Measurements from ENCODE around the gene ZNF75A.

- TF ChIP-seq CTCF (IDR thresholded peaks at IDR 0.05; ENCODE audit: low read depth, low read length, missing input control): no peak
- TF ChIP-seq GABPA (IDR thresholded peaks at IDR 0.05 in 1 of 2, conservative IDR thresholded peaks at IDR 0.05 in 1 of 2): no peak
- no peak for TF ChIP-seq ATF3 (IDR thresholded peaks at IDR 0.05)
- TF ChIP-seq TAF1 (conservative IDR thresholded peaks at IDR 0.05): no peak
- TF ChIP-seq YY1 (IDR thresholded peaks at IDR 0.05): no peak
- TF ChIP-seq RAD21 (IDR thresholded peaks at IDR 0.05): no peak
- TF ChIP-seq REST (IDR thresholded peaks at IDR 0.05): no peak
- no peak for TF ChIP-seq RXRA (IDR thresholded peaks at IDR 0.05)
Observed at GRCh38 chr16:3349175-3349574, 43.9 kb downstream of the ZNF75A start.

All from liver (tissue), 3 donors.